ENCODE results near the gene MOB3A.
A peak's percentile ranks its signal among the peaks of the same experiment; 100 is the strongest.

Gene MOB3A

GRCh38 chr19:2050991-2051772 lies 44.9 kb downstream of the MOB3A start, which contains the start of gene MKNK2:
Gene MKNK2, minus strand, starts transcription at chr19:2051244. Its CDS starts 393 bp downstream, at chr19:2050851.
- Histone ChIP-seq H3K79me2 (ENCODE audit: control insufficient read depth, low read length) (peaks cover 51% of the 10 kb centered on the region), H3K9me2 (replicated peaks; ENCODE audit: control insufficient read depth, low read length) (no peaks in the 10 kb centered on the region), H3K27me3 (ENCODE audit: control insufficient read depth, low read length) (no peaks in the 10 kb centered on the region), H3K4me2 (ENCODE audit: low read length) (peak within 1 kb of the TSS; percentile 98), H3K27ac (ENCODE audit: low read depth, low read length) (peak within 1 kb of the TSS; percentile 85), H3K4me3 (ENCODE audit: low read length) (peak within 1 kb of the TSS; percentile 99), H3K9me3 (ENCODE audit: control insufficient read depth, insufficient read depth, low read length) (no peaks in the 10 kb centered on the region), H4K20me1 (ENCODE audit: control insufficient read depth, insufficient read depth, low read depth, low read length) (peaks cover 43% of the 10 kb centered on the region), H3F3A (ENCODE audit: control insufficient read depth, insufficient read depth) (peaks cover 49% of the 10 kb centered on the region), H3K4me1 (ENCODE audit: control insufficient read depth, low read length) (peaks cover 86% of the 10 kb centered on the region), H3K36me3 (ENCODE audit: control insufficient read depth, low read length) (peaks cover 46% of the 10 kb centered on the region)
- TF ChIP-seq EZH2phosphoT487 (IDR thresholded peaks at IDR 0.05; ENCODE audit: borderline replicate concordance, low read length) = no peak
- peak; percentile 51 for TF ChIP-seq CTCF (IDR thresholded peaks at IDR 0.05; ENCODE audit: low read depth, low read length, poor library complexity, severe bottlenecking)

GRCh38 chr19:2050349-2050990 lies 45.7 kb downstream of the MOB3A start:
- Histone ChIP-seq H3K4me2 (ENCODE audit: low read length) (peak overlapping the region; percentile 98), H3K79me2 (ENCODE audit: control insufficient read depth, low read length) (peaks cover 58% of the 10 kb centered on the region), H3K9me2 (replicated peaks; ENCODE audit: control insufficient read depth, low read length) (no peaks in the 10 kb centered on the region), H3K36me3 (ENCODE audit: control insufficient read depth, low read length) (peaks cover 53% of the 10 kb centered on the region), H4K20me1 (ENCODE audit: control insufficient read depth, insufficient read depth, low read depth, low read length) (peaks cover 47% of the 10 kb centered on the region), H3K4me1 (ENCODE audit: control insufficient read depth, low read length) (peaks cover 86% of the 10 kb centered on the region), H3K4me3 (ENCODE audit: low read length) (peak overlapping the region; percentile 99), H3F3A (ENCODE audit: control insufficient read depth, insufficient read depth) (peaks cover 54% of the 10 kb centered on the region), H3K27ac (ENCODE audit: low read depth, low read length) (peak overlapping the region; percentile 85), H3K9me3 (ENCODE audit: control insufficient read depth, insufficient read depth, low read length) (no peaks in the 10 kb centered on the region), H3K27me3 (ENCODE audit: control insufficient read depth, low read length) (no peaks in the 10 kb centered on the region)
- TF ChIP-seq EZH2phosphoT487 (IDR thresholded peaks at IDR 0.05; ENCODE audit: borderline replicate concordance, low read length) = no peak
- no peak for TF ChIP-seq CTCF (IDR thresholded peaks at IDR 0.05; ENCODE audit: low read depth, low read length, poor library complexity, severe bottlenecking)

GRCh38 chr19:2049741-2050348 lies 46.3 kb downstream of the MOB3A start:
- Histone ChIP-seq H3K27me3 (ENCODE audit: control insufficient read depth, low read length) (no peaks in the 10 kb centered on the region), H3K4me3 (ENCODE audit: low read length) (peak overlapping the region; percentile 99), H3K79me2 (ENCODE audit: control insufficient read depth, low read length) (peaks cover 64% of the 10 kb centered on the region), H3K9me2 (replicated peaks; ENCODE audit: control insufficient read depth, low read length) (no peaks in the 10 kb centered on the region), H3K36me3 (ENCODE audit: control insufficient read depth, low read length) (peaks cover 59% of the 10 kb centered on the region), H3K27ac (ENCODE audit: low read depth, low read length) (peak overlapping the region; percentile 85), H3K4me1 (ENCODE audit: control insufficient read depth, low read length) (peaks cover 86% of the 10 kb centered on the region), H3K9me3 (ENCODE audit: control insufficient read depth, insufficient read depth, low read length) (no peaks in the 10 kb centered on the region), H3K4me2 (ENCODE audit: low read length) (peak overlapping the region; percentile 98), H4K20me1 (ENCODE audit: control insufficient read depth, insufficient read depth, low read depth, low read length) (peaks cover 53% of the 10 kb centered on the region), H3F3A (ENCODE audit: control insufficient read depth, insufficient read depth) (peaks cover 57% of the 10 kb centered on the region)
- TF ChIP-seq EZH2phosphoT487 (IDR thresholded peaks at IDR 0.05; ENCODE audit: borderline replicate concordance, low read length) = no peak
- TF ChIP-seq CTCF (IDR thresholded peaks at IDR 0.05; ENCODE audit: low read depth, low read length, poor library complexity, severe bottlenecking) = no peak
